GM12878 (cell line): ENCODE results near the gene RPS6KA5. TPM values are rescaled to one million over a fixed set of nuclear protein-coding genes. Genes with fewer than 3 reads are reported as not detected.

Experiments used
- ATAC-seq: fragments of 200-7000 bp; cut with Tn5 transposase; 3 replicates; pipeline ENCODE4 v1.9.1; 2020; ENCODE audit warnings: mild to moderate bottlenecking, moderate library complexity
- BruUV-seq: library from RNA; stranded (reverse); fragments of 400-500 nt; replicated peaks from 2 replicates; lab custom pipeline; 2021; lab: Mats Ljungman, UMichigan
- CTCF ChIA-PET: fragments of 300-600 bp; sonication (Branson Sonifier 250); formaldehyde crosslinking; extraction: SDS; loops from one replicate; lab custom pipeline; 2021; ENCODE audit warnings: inconsistent platforms; lab: Yijun Ruan, JAX
- POLR2A ChIA-PET: fragments of 350-600 bp; formaldehyde crosslinking; extraction: SDS; loops from one replicate; lab custom pipeline; 2021; ENCODE audit warnings: inconsistent platforms; lab: Charles Lee
- RAD21 ChIA-PET: fragments of 300-600 bp; sonication (Branson Sonifier 250); formaldehyde crosslinking; loops from one replicate; lab custom pipeline; 2023; ENCODE audit warnings: antibody characterized with exemption; ENCODE audit not compliant: unreplicated experiment; lab: Charles Lee
- SMC1A ChIA-PET: fragments of 300-600 bp; sonication (Branson Sonifier 250); formaldehyde crosslinking; loops from one replicate; lab custom pipeline; 2023; ENCODE audit not compliant: unreplicated experiment, uncharacterized antibody; lab: Charles Lee
- DNase-seq: peaks from one replicate; pipeline ENCODE4 v3.0.0-alpha.2; 2011; ENCODE audit warnings: low read depth, low spot score
- FAIRE-seq: peaks from 3 replicates; lab custom pipeline; 2011; peaks lifted over from hg19 to GRCh38; lab: Jason Lieb, UNC
- H2AFZ ChIP-seq: 2 replicates; pipeline ENCODE4 v1.6.0; 2011; ENCODE audit warnings: low read depth, low read length, control low read depth; ENCODE audit not compliant: control insufficient read depth
- H3K27ac ChIP-seq: 2 replicates; pipeline ENCODE4 v1.5.1; 2011; ENCODE audit warnings: control low read depth; ENCODE audit not compliant: control insufficient read depth, insufficient read depth
- H3K27me3 ChIP-seq, 2 experiments: replicated peaks in 1 of 2; 2 replicates each; pipeline versions ENCODE4 v1.6.0 to v1.6.1; 2011; ENCODE audit warnings: low read length in 1 of 2; ENCODE audit not compliant: control insufficient read depth in 2 of 2, insufficient read depth in 2 of 2
- H3K36me3 ChIP-seq, 2 experiments: 2 replicates each; pipeline ENCODE4 v1.5.1; 2011; ENCODE audit warnings: low read length in 1 of 2; ENCODE audit not compliant: control insufficient read depth in 2 of 2, insufficient read depth in 2 of 2
- H3K4me1 ChIP-seq: 2 replicates; pipeline ENCODE4 v1.6.1; 2011; ENCODE audit warnings: mild to moderate bottlenecking, low read length, moderate library complexity, mixed read lengths; ENCODE audit not compliant: control insufficient read depth, insufficient read depth
- H3K4me2 ChIP-seq: 2 replicates; pipeline ENCODE4 v1.6.0; 2011; ENCODE audit warnings: control low read depth; ENCODE audit not compliant: control insufficient read depth, insufficient read depth
- H3K4me3 ChIP-seq: fragments of 200-600 bp; sonication (generic); 2 replicates; pipeline ENCODE4 v1.5.1; 2016
- H3K79me2 ChIP-seq: 2 replicates; pipeline ENCODE4 v1.6.0; 2011; ENCODE audit warnings: low read length; ENCODE audit not compliant: control insufficient read depth, insufficient read depth
- H3K9ac ChIP-seq: 2 replicates; pipeline ENCODE4 v1.8.0; 2011; ENCODE audit warnings: low read length, control low read depth, mixed read lengths; ENCODE audit not compliant: control insufficient read depth, insufficient read depth
- H3K9me3 ChIP-seq: replicated peaks from 3 replicates; pipeline ENCODE4 v1.5.1; 2011; ENCODE audit warnings: mild to moderate bottlenecking, low read length; ENCODE audit not compliant: control insufficient read depth, insufficient read depth
- H4K20me1 ChIP-seq: 2 replicates; pipeline ENCODE4 v1.6.0; 2011; ENCODE audit not compliant: control insufficient read depth, insufficient read depth
- BHLHE40 ChIP-seq, 2 experiments: fragments of 450-650 bp in 1 of 2; IDR thresholded peaks; 2 replicates each; pipeline ENCODE4 v1.6.1; 2011 to 2017; ENCODE audit warnings: low read depth in 2 of 2, borderline replicate concordance in 1 of 2, improper control_type of control experiment in 1 of 2, low read length in 1 of 2, mild to moderate bottlenecking in 1 of 2
- EP300 ChIP-seq, 2 experiments: fragments of 150-350 bp in 1 of 2; IDR thresholded peaks; 2 replicates each; pipeline ENCODE4 v1.6.1; 2011 to 2012; ENCODE audit warnings: low read depth in 2 of 2, low read length in 2 of 2, borderline replicate concordance in 1 of 2, improper control_type of control experiment in 1 of 2, inconsistent platforms in 1 of 2; ENCODE audit not compliant: control insufficient read depth in 1 of 2
- GATAD2B ChIP-seq: fragments of 450-650 bp; conservative IDR thresholded peaks from 2 replicates; pipeline ENCODE4 v1.6.1; 2017; ENCODE audit warnings: low read depth, mild to moderate bottlenecking, moderate library complexity
- IRF3 ChIP-seq: fragments of 450-650 bp; IDR thresholded peaks from 2 replicates; pipeline ENCODE4 v1.6.1; 2014; ENCODE audit warnings: mild to moderate bottlenecking
- MYB ChIP-seq: fragments of 150-350 bp; IDR thresholded peaks from 2 replicates; pipeline ENCODE4 v1.6.1; 2014; ENCODE audit warnings: mild to moderate bottlenecking, low read depth, low read length, borderline replicate concordance
- NR2C1 ChIP-seq: fragments of 450-650 bp; IDR thresholded peaks from 2 replicates; pipeline ENCODE4 v1.6.1; 2017; ENCODE audit warnings: antibody characterized with exemption, mild to moderate bottlenecking, moderate library complexity
- NR2F1 ChIP-seq: fragments of 450-650 bp; conservative IDR thresholded peaks from 2 replicates; pipeline ENCODE4 v1.6.1; 2017; ENCODE audit warnings: mild to moderate bottlenecking
- PML ChIP-seq: IDR thresholded peaks from 2 replicates; pipeline ENCODE4 v1.6.1; 2012; ENCODE audit warnings: low read length, inconsistent platforms
- SREBF2 ChIP-seq: IDR thresholded peaks from 2 replicates; pipeline ENCODE4 v1.6.1; 2012; ENCODE audit warnings: mild to moderate bottlenecking, low read length
- SRF ChIP-seq, 2 experiments: IDR thresholded peaks; 2 replicates each; pipeline ENCODE4 v1.6.1; 2011; ENCODE audit warnings: low read depth in 2 of 2, low read length in 2 of 2, mild to moderate bottlenecking in 1 of 2, moderate library complexity in 1 of 2
- ZBED1 ChIP-seq: IDR thresholded peaks from 2 replicates; pipeline ENCODE4 v1.6.1; 2016; ENCODE audit warnings: borderline replicate concordance
- WGBS: methylation state at CpG from one replicate; pipeline ENCODE4 v1.1.6; 2016; ENCODE audit warnings: low lambda C conversion rate; ENCODE audit not compliant: insufficient replicate concordance, insufficient coverage; ENCODE audit errors: missing lambda C conversion rate; 5-methylcytosine and 5-hydroxymethylcytosine counted together
- in situ Hi-C: fragments of 300-500 bp; cut with MboI; formaldehyde crosslinking; loops from 9 replicates; pipeline ENCODE4 v1.14.3; 2018; ENCODE audit warnings: mixed read lengths
- intact Hi-C: fragments of 100-400 bp; cut with micrococcal nuclease; formaldehyde crosslinking; loops from one replicate; pipeline ENCODE4 v1.14.2; 2022; ENCODE audit not compliant: unreplicated experiment
- polyA plus RNA-seq, 11 experiments: library from polyadenylated mRNA; depleted of rRNA in 4 of 11; unstranded in 6 of 11; stranded (reverse) in 5 of 11; fragments of >200 nt; fragmentation: Nextera tagmentation in 4 of 11; fragmentation: Illumina TruSeq in 1 of 11; extraction: Ambion mirVana in 4 of 11; extraction: Trizol in 1 of 11; gene quantifications; 1 replicate in 1 of 11; 2 replicates in 10 of 11; pipeline versions ENCODE4 v1.2.1 to v1.2.3, GENCODE V29; 2011 to 2016; ENCODE audit warnings: inconsistent platforms in 2 of 11, missing spikeins in 2 of 11, low read depth in 1 of 11
- total RNA-seq, 4 experiments: library from RNA; depleted of rRNA in 3 of 4; stranded (reverse); fragments of >200 nt in 3 of 4; fragmentation: Illumina TruSeq in 1 of 4; extraction: Trizol in 1 of 4; gene quantifications; 2 replicates each; pipeline versions ENCODE4 v1.2.1 to v1.2.3, GENCODE V29; 2013 to 2021

Gene RPS6KA5
- total and polyA plus RNA-seq, 10 of the 15 experiments (the other 5 are each of a cell fraction or from before 2014, with no cell fraction given) = 1.4 to 7.0 (median 3.7) TPM

DNA sequence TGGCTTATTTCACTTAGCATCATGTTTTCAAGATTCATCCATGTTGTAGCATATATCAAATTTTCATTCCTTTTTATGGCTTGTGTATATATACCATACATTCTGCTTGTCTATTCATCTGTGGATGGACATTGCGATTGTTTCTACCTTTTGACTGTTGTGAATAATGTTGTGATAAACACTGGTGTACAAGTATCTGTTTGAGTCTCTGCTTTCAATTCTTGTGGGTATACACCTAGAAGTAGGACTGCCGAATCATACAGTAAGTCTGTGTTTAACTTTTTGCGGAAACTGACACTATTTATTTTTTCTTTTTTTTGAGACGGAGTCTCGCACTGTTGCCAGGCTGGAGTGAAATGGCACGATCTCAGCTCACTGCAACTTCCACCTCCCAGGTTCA is 19.6 kb upstream of the RPS6KA5 start:
- no TSS peak for BruUV-seq
- POLR2A ChIA-PET = interaction anchor here (0.5 kb wide), 1 partner anchor 683 kb away, joined by 3 read pairs; no protein-coding TSS in a partner anchor
- in situ Hi-C loops (no loop called here), intact Hi-C loops (no loop called here)
- WGBS = 43% methylated on average over 6 of the region's 6 CpGs
- TF ChIP-seq NR2F1 = no peak
- TF ChIP-seq SREBF2 = no peak
- no peak for TF ChIP-seq NR2C1
- no peak for TF ChIP-seq IRF3
- TF ChIP-seq SRF (IDR thresholded peaks at IDR 0.05; ENCODE audit: low read depth in 2 of 2, low read length in 2 of 2) = no peak
- TF ChIP-seq MYB = no peak
- TF ChIP-seq ZBED1 = no peak
- TF ChIP-seq GATAD2B = no peak
- no peak for TF ChIP-seq BHLHE40 (IDR thresholded peaks at IDR 0.05; ENCODE audit: borderline replicate concordance in 1 of 2, low read depth in 2 of 2, low read length in 1 of 2)
- TF ChIP-seq PML = no peak
- TF ChIP-seq EP300 (IDR thresholded peaks at IDR 0.05; ENCODE audit: borderline replicate concordance in 1 of 2, control insufficient read depth in 1 of 2, low read depth in 2 of 2, low read length in 2 of 2) = no peak
- Histone ChIP-seq H3K27me3 (no peaks in the 10 kb centered on the region), H4K20me1 (no peaks in the 10 kb centered on the region), H3K9me3 (no peaks in the 10 kb centered on the region), H3K27ac (no peak overlapping the region), H3K79me2 (no peaks in the 10 kb centered on the region), H3K9ac (no peak overlapping the region), H2AFZ (no peak overlapping the region), H3K36me3 (no peaks in the 10 kb centered on the region), H3K4me2 (no peak overlapping the region), H3K4me3 (no peak overlapping the region), H3K4me1 (peaks cover 5% of the 10 kb centered on the region)
- no peak for DNase-seq
- SMC1A ChIA-PET = interaction anchor here (2.4 to 2.7 kb wide), 2 partner anchors 19 to 21 kb away, joined by 9 to 11 read pairs; partner anchors contain the start of gene RPS6KA5
- peak; percentile 84 for FAIRE-seq
- no peak for ATAC-seq
- RAD21 ChIA-PET = no interaction called here
- CTCF ChIA-PET = interaction anchor here (1.1 kb wide), 1 partner anchor 78 kb away, joined by 4 read pairs; no protein-coding TSS in a partner anchor
